Keratinocyte (primary cell): ENCODE results near the gene SDK1. TPM values are rescaled to one million over a fixed set of nuclear protein-coding genes. Genes with fewer than 3 reads are reported as not detected.

Experiments used
- DNase-seq: peaks from one replicate; pipeline ENCODE4 v3.0.0-alpha.2; 2011; ENCODE audit warnings: low read depth, missing footprints, low spot score
- FAIRE-seq: peaks from 2 replicates; lab custom pipeline; 2011; peaks lifted over from hg19 to GRCh38; lab: Jason Lieb, UNC
- H2AFZ ChIP-seq: 2 replicates; pipeline ENCODE4 v1.6.0; 2012; ENCODE audit warnings: low read length, control low read depth, inconsistent platforms; ENCODE audit not compliant: control insufficient read depth
- H3K27ac ChIP-seq: 2 replicates; pipeline ENCODE4 v1.5.1; 2011; ENCODE audit warnings: low read length; ENCODE audit not compliant: control insufficient read depth, insufficient read depth
- H3K27me3 ChIP-seq: 3 replicates; pipeline ENCODE4 v1.6.0; 2011; ENCODE audit warnings: low read length; ENCODE audit not compliant: control insufficient read depth, insufficient read depth; ENCODE audit errors: extremely low read depth
- H3K36me3 ChIP-seq, 2 experiments: 2 replicates in 1 of 2; 3 replicates in 1 of 2; pipeline ENCODE4 v1.5.1; 2011; ENCODE audit warnings: low read length in 2 of 2, mild to moderate bottlenecking in 1 of 2; ENCODE audit not compliant: control insufficient read depth in 2 of 2, insufficient read depth in 2 of 2; ENCODE audit errors: extremely low read depth in 1 of 2
- H3K4me1 ChIP-seq: 3 replicates; pipeline ENCODE4 v1.5.1; 2011; ENCODE audit warnings: low read length; ENCODE audit not compliant: control insufficient read depth, insufficient read depth; ENCODE audit errors: extremely low read depth
- H3K4me2 ChIP-seq: 3 replicates; pipeline ENCODE4 v1.6.0; 2011; ENCODE audit warnings: low read depth, low read length; ENCODE audit not compliant: control insufficient read depth, insufficient read depth; ENCODE audit errors: extremely low read depth
- H3K4me3 ChIP-seq, 3 experiments: fragments of 200-600 bp in 1 of 3; sonication (generic) in 1 of 3; 2 replicates in 2 of 3; 3 replicates in 1 of 3; pipeline ENCODE4 v1.5.1; 2011 to 2016; ENCODE audit warnings: low read length in 3 of 3, mild to moderate bottlenecking in 3 of 3, control low read depth in 2 of 3, inconsistent platforms in 1 of 3, low read depth in 1 of 3, mixed read lengths in 1 of 3, mixed run types in 1 of 3, moderate library complexity in 1 of 3; ENCODE audit not compliant: control insufficient read depth in 2 of 3, insufficient read depth in 2 of 3; ENCODE audit errors: extremely low read depth in 1 of 3
- H3K79me2 ChIP-seq: 2 replicates; pipeline ENCODE4 v1.6.0; 2012; ENCODE audit warnings: low read length; ENCODE audit not compliant: control insufficient read depth, insufficient read depth
- H3K9ac ChIP-seq: 3 replicates; pipeline ENCODE4 v1.6.0; 2011; ENCODE audit warnings: low read length; ENCODE audit not compliant: control insufficient read depth, insufficient read depth; ENCODE audit errors: extremely low read depth
- H3K9me1 ChIP-seq: 3 replicates; pipeline ENCODE4 v1.6.0; 2011; ENCODE audit warnings: low read length; ENCODE audit not compliant: control insufficient read depth, insufficient read depth; ENCODE audit errors: extremely low read depth
- H3K9me3 ChIP-seq: 2 replicates; pipeline ENCODE4 v1.5.1; 2012; ENCODE audit warnings: low read depth, low read length; ENCODE audit not compliant: control insufficient read depth
- H4K20me1 ChIP-seq: 3 replicates; pipeline ENCODE4 v1.6.0; 2011; ENCODE audit warnings: low read length; ENCODE audit not compliant: control insufficient read depth, insufficient read depth; ENCODE audit errors: extremely low read depth
- EZH2 ChIP-seq: IDR thresholded peaks from one replicate; pipeline ENCODE4 v1.6.1; 2012; ENCODE audit warnings: inconsistent platforms, mild to moderate bottlenecking, low read length, moderate library complexity
- dilution Hi-C: fragments of 300-500 bp; cut with MboI; formaldehyde crosslinking; loops from one replicate; pipeline ENCODE4 v1.7.0; 2020; ENCODE audit warnings: low sequenced_read_pairs; ENCODE audit not compliant: extremely low pct_ligation_motif_present
- polyA plus RNA-seq, 5 experiments: library from polyadenylated mRNA; depleted of rRNA in 3 of 5; stranded (reverse) in 3 of 5; stranded (forward) in 1 of 5; unstranded in 1 of 5; fragments of >200 nt; gene quantifications; 1 replicate in 1 of 5; 2 replicates in 3 of 5; 3 replicates in 1 of 5; pipeline versions ENCODE4 v1.2.1 to v1.2.3, GENCODE V29; 2011 to 2012; ENCODE audit warnings: missing spikeins in 2 of 5, low read depth in 1 of 5, low replicate concordance in 1 of 5
- TF ChIP-seq, protein P1 (sequence below), 3 experiments: IDR thresholded peaks in 1 of 3; conservative IDR thresholded peaks in 1 of 3; optimal IDR thresholded peaks in 1 of 3; 2 replicates in 2 of 3; 3 replicates in 1 of 3; pipeline versions ENCODE3 to v1.5.1; 2011; ENCODE audit warnings: low read length in 3 of 3, mild to moderate bottlenecking in 3 of 3, moderate library complexity in 2 of 3, control low read depth in 1 of 3, inconsistent platforms in 1 of 3; ENCODE audit not compliant: insufficient read depth in 2 of 3; ENCODE audit errors: extremely low read depth in 1 of 3

SDK1 gene
- polyA plus RNA-seq, 1 donor (not counting 4 experiments of a cell fraction or from before 2014, with no cell fraction given) = 0.66 TPM

DNA sequence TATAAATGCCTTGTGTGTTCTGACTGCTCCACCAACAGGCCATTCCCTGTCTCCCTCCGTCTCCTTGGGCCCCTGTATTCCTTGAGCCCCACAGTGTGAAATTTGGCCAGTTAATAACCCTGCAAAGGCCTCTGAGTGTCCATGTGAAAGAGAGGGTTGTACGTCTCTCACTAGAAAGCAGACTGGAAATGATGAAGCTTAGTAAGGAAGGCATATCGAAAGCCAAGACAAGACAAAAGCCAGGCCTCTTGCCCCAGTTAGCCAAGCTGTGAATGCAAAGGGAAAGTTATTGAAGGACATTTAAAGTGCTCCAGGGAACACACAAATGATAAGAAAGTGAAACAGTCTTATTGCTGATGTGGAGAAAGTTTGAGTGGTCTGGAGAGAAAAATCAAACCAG, 680.2 kb downstream of the SDK1 start:
- H3K27me3 ChIP-seq = no peaks in the 10 kb centered on the region
- no peak overlapping the region for H3K4me2 ChIP-seq
- H3K9ac ChIP-seq = no peak overlapping the region
- no peak overlapping the region for H3K27ac ChIP-seq
- TF ChIP-seq, protein P1, sequence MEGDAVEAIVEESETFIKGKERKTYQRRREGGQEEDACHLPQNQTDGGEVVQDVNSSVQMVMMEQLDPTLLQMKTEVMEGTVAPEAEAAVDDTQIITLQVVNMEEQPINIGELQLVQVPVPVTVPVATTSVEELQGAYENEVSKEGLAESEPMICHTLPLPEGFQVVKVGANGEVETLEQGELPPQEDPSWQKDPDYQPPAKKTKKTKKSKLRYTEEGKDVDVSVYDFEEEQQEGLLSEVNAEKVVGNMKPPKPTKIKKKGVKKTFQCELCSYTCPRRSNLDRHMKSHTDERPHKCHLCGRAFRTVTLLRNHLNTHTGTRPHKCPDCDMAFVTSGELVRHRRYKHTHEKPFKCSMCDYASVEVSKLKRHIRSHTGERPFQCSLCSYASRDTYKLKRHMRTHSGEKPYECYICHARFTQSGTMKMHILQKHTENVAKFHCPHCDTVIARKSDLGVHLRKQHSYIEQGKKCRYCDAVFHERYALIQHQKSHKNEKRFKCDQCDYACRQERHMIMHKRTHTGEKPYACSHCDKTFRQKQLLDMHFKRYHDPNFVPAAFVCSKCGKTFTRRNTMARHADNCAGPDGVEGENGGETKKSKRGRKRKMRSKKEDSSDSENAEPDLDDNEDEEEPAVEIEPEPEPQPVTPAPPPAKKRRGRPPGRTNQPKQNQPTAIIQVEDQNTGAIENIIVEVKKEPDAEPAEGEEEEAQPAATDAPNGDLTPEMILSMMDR (optimal IDR thresholded peaks at IDR 0.05 in 1 of 3, IDR thresholded peaks at IDR 0.05 in 1 of 3, conservative IDR thresholded peaks at IDR 0.05 in 1 of 3; ENCODE audit: extremely low read depth in 1 of 3, insufficient read depth in 2 of 3, low read length in 3 of 3) = no peak
- no peak for TF ChIP-seq EZH2
- no peaks in the 10 kb centered on the region for H3K9me3 ChIP-seq
- no peak overlapping the region for H3K4me3 ChIP-seq
- H3K4me1 ChIP-seq = peaks cover 7% of the 10 kb centered on the region
- no peak for DNase-seq
- no peaks in the 10 kb centered on the region for H4K20me1 ChIP-seq
- H3K9me1 ChIP-seq = no peaks in the 10 kb centered on the region
- H3K36me3 ChIP-seq = peaks cover 0 to 4% of the 10 kb centered on the region in 2 experiments
- dilution Hi-C loops = no loop called here
- no peaks in the 10 kb centered on the region for H3K79me2 ChIP-seq
- FAIRE-seq = no peak
- no peak overlapping the region for H2AFZ ChIP-seq

DNA sequence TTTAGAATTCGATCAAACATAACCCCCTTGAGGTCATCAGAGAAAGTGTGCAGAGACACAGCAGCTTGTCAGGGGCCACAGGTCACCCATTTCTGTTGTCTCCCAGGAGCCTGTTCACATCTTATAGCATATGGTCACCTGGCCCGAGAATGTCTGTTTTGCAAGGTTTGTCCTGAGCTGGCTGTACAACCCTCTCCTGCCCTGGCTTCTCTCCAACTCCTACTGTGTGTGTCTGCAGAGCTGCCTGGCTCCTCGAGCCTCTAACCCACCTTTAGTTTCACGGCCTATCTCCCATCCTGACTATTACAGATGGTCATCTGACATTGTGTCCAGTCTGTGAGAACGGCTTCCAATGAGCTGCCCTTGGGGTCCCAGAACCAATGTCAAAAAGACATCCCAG, 683.4 kb downstream of the SDK1 start:
- no peaks in the 10 kb centered on the region for H3K9me1 ChIP-seq
- no peak overlapping the region for H2AFZ ChIP-seq
- FAIRE-seq = no peak
- H3K79me2 ChIP-seq = no peaks in the 10 kb centered on the region
- TF ChIP-seq, protein P1 (optimal IDR thresholded peaks at IDR 0.05 in 1 of 3, IDR thresholded peaks at IDR 0.05 in 1 of 3, conservative IDR thresholded peaks at IDR 0.05 in 1 of 3; ENCODE audit: extremely low read depth in 1 of 3, insufficient read depth in 2 of 3, low read length in 3 of 3) = no peak
- no peak for TF ChIP-seq EZH2
- no peak for DNase-seq
- H3K9ac ChIP-seq = no peak overlapping the region
- H3K27ac ChIP-seq = no peak overlapping the region
- H3K36me3 ChIP-seq = peaks cover 0 to 4% of the 10 kb centered on the region in 2 experiments
- H3K4me3 ChIP-seq = no peak overlapping the region
- H3K27me3 ChIP-seq = no peaks in the 10 kb centered on the region
- H4K20me1 ChIP-seq = no peaks in the 10 kb centered on the region
- H3K4me1 ChIP-seq = peaks cover 6% of the 10 kb centered on the region
- H3K9me3 ChIP-seq = no peaks in the 10 kb centered on the region
- dilution Hi-C loops = no loop called here
- no peak overlapping the region for H3K4me2 ChIP-seq
